ENCODE measurements around the gene CCNE1. TPM values are rescaled to one million over a fixed set of nuclear protein-coding genes. Genes with fewer than 3 reads are reported as not detected.

CCNE1 gene
- total and polyA plus RNA-seq, 9 of the 15 experiments (the other 6 are each of a cell fraction or from before 2014, with no cell fraction given), result 6.2 to 41.0 (median 31.6) TPM

GRCh38 chr19:29795461-29796172 lies 16.2 kb upstream of the CCNE1 start:
- Histone ChIP-seq H2AFZ (ENCODE audit: low read depth, low read length) (no peak overlapping the region), H3K36me3 (ENCODE audit: control insufficient read depth, insufficient read depth, low read length) (no peaks in the 10 kb centered on the region), H3K9me1 (ENCODE audit: control insufficient read depth, insufficient read depth, low read length) (no peaks in the 10 kb centered on the region), H3K4me3 (no peak overlapping the region), H3K9ac (ENCODE audit: insufficient read depth in 1 of 2, low read depth in 2 of 2, low read length in 2 of 2) (no peak overlapping the region), H4K20me1 (replicated peaks; ENCODE audit: control insufficient read depth, insufficient read depth, low read length) (0 out of 2 replicates have a peak, but pooled peaks cover 7% of the 10 kb centered on the region), H3K27me3 (ENCODE audit: control insufficient read depth in 2 of 2, insufficient read depth in 2 of 2, low read length in 2 of 2) (peaks cover 24 to 47% of the 10 kb centered on the region in 2 experiments), H3K79me2 (ENCODE audit: control insufficient read depth, insufficient read depth, low read length) (no peaks in the 10 kb centered on the region), H3K9me3 (replicated peaks; ENCODE audit: control insufficient read depth, insufficient read depth, low read depth, low read length) (no peaks in the 10 kb centered on the region), H3K27ac (ENCODE audit: extremely low read depth, low read depth, low read length) (no peak overlapping the region), H3K4me2 (ENCODE audit: insufficient read depth, low read length) (no peak overlapping the region), H3K4me1 (replicated peaks in 1 of 2; ENCODE audit: control insufficient read depth in 2 of 2, insufficient read depth in 2 of 2, low read length in 2 of 2) (no peaks in the 10 kb centered on the region; a peak in 1 of 5 replicates)
- in situ Hi-C loops (cut with MboI), result no loop called here
- TF ChIP-seq ZNF644 (tag; IDR thresholded peaks at IDR 0.05; ENCODE audit: low read depth) (no peak), CHD2 (IDR thresholded peaks at IDR 0.05; ENCODE audit: low read depth, low read length) (no peak), MXI1 (IDR thresholded peaks at IDR 0.05; ENCODE audit: low read depth, low read length) (no peak), TCF3 (CRISPR knock-in tag; IDR thresholded peaks at IDR 0.05) (no peak), ZNF655 (CRISPR knock-in tag; IDR thresholded peaks at IDR 0.05) (no peak), HSF4 (CRISPR knock-in tag; IDR thresholded peaks at IDR 0.05; ENCODE audit: borderline replicate concordance) (no peak), NONO (IDR thresholded peaks at IDR 0.05; ENCODE audit: low read depth in 2 of 2, low read length in 1 of 2) (no peak), ETV5 (CRISPR knock-in tag; IDR thresholded peaks at IDR 0.05; ENCODE audit: low read depth) (no peak), ATF3 (IDR thresholded peaks at IDR 0.05) (no peak), ATF3 (CRISPR knock-in tag; conservative IDR thresholded peaks at IDR 0.05) (no peak), TOE1 (IDR thresholded peaks at IDR 0.05; ENCODE audit: borderline replicate concordance) (no peak), TOE1 (CRISPR knock-in tag; IDR thresholded peaks at IDR 0.05; ENCODE audit: borderline replicate concordance, low read depth) (no peak), IRF2 (CRISPR knock-in tag; IDR thresholded peaks at IDR 0.05) (no peak)
- ATAC-seq (no peak; the same call in 2 of the 3 replicates), DNase-seq (ENCODE audit: extremely low read depth in 1 of 4, low spot score in 3 of 4) (no peak), FAIRE-seq (no peak)
- POLR2A ChIA-PET, result interaction anchor here (0.6 to 0.9 kb wide), 2 partner anchors 12 to 339 kb away, joined by 4 read pairs; no protein-coding TSS in a partner anchor
- CTCF ChIA-PET (ENCODE audit: low intra/inter-chr PET ratio), result no interaction called here
- 17% methylated on average over 16 of the region's 16 CpGs for WGBS (ENCODE audit: insufficient coverage, low coverage, missing lambda C conversion rate)
- no TSS peak for BruUV-seq (replicated peaks)
- intact Hi-C loops (cut with micrococcal nuclease), result no loop called here
